Epidermal melanocyte (primary cell): Measurements from ENCODE around the gene COPRS.
"Not testable (repeated sequence)": the region's sequence is repeated elsewhere in the genome, so short reads cannot be mapped to it uniquely, and the experiment has no call there.

ENCODE experiments used
- DNase-seq: peaks from one replicate; pipeline ENCODE4 v3.0.0; 2011; ENCODE audit warnings: low spot score; ENCODE audit not compliant: insufficient read length

The COPRS gene

DNA sequence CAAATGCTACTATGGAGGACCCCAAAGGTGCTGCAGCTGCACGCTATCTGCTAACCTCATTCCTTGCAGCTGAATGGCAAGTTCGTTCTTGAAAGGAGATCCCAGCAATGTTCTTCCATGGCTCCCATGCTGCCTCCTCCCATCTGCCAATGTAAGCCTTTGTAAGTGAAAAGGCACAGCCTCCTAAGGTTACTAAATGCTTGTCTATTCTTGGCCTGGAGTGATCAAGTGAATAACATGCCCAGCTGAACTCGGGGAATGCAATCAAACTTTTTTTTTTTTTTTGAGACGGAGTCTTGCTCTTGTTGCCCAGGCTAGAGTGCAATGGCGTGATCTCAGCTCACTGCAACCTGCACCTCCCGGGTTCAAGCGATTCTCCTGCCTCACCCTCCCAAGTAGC, 49.2 kb downstream of the COPRS start:
- not testable (repeated sequence) for DNase-seq

DNA sequence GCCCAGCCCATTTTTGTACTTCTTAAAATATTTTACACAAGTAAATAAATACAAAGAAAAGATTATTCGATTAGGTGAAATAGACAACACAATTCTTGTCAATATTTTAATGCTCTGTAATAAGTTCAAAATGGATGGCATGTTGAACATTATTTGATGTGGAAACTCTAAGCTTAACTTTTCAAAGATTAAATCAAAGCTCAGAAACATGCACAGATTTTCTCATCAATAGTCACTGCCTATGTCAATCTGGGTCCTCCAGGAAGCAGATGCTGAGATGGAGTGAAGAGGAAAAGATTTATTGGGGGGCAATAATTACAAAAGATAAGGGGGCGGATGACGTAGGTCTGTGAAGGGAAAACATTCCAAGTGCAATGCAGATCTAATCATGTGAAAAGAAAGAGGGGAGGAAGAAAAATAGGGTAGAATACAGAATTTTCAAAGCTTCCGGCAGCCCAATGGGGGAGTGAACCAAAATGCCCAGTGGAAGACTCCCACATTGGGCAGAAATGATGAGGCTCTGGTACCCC, 50.5 kb downstream of the COPRS start:
- DNase-seq = no peak

DNA sequence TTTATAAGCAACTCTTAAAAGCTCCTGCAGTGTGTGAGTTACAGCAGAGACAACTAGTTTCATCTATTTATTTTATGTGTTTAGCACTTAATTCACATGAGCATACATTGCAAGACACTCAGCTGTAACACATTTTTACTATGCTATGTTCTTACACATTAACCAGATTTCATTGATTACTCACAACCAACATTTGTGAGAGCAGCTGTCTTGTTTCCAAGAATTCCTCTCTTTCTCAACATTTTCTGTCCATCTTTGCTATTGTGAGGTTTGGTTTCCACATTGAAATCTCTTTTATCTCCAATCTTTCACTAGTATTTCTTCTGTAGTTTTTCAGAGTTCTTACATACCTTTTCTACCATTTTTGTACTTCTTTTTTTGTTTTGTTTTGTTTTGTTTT, 51.2 kb downstream of the COPRS start:
- DNase-seq = no peak

- no peak for DNase-seq
Measured at GRCh38 chr17:31806921-31807320, 52.1 kb downstream of the COPRS start.

DNA sequence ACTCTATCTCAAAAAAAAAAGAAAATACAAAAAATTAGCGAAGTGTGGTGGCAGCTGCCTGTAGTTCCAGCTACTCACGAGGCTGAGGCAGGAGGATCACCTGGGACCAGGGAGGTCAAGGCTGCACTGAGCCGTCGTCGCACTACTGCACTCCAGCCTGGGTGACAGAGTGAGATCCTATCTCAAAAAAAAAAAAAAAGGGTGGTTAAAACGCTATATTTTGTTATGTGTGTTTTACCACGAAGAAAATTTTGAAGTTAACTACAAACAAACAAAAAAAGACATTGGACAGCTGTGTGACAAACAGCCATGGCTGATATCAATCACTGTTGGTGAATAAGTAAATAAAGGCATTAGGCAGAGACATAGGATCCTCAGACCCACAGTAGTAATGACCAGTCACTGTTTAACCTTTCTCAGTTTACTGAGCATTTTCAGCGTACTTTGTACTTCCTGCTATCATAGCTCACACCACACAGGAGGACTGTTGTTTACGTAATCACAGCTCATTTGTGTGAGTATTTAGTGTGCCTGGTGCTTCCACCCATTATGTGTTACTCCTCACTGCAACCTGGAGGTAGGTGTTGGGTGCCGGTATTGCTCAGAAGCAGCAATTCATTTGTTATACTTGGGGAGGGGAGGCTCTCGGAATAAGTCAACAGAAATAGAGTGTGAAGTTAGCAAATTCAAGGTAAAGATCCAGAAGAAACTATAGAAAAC, 55.4 kb downstream of the COPRS start:
- DNase-seq = no peak

DNA sequence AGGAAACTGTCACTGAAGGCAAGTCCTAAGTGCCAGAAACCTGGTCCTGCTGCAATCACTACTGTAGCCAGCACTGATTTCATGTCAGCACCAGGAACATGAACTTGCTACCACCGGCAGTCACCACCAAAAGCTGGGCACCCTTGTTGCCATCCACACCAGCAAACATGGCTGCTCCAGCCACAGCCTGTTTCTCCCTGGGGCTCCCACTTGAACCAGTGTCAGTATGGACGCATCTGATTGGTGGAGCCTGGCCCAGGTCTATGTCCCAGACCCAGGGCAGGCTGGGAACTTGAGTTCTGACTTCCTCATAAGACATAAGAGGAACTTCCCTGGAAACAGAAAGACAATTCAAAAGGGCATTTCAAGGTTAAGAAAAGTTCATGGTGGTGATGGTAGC, 56.5 kb downstream of the COPRS start:
- no peak for DNase-seq
